Central memory CD4-positive, alpha-beta T cell (primary cell): Measurements from ENCODE around the gene RPL41.
A peak's percentile ranks its signal among the peaks of the same experiment; 100 is the strongest.
"Not testable (repeated sequence)": the region's sequence is repeated elsewhere in the genome, so short reads cannot be mapped to it uniquely, and the experiment has no call there.

ENCODE experiments used
- DNase-seq: peaks from one replicate; pipeline ENCODE4 v3.0.0; 2022

RPL41 gene

DNA sequence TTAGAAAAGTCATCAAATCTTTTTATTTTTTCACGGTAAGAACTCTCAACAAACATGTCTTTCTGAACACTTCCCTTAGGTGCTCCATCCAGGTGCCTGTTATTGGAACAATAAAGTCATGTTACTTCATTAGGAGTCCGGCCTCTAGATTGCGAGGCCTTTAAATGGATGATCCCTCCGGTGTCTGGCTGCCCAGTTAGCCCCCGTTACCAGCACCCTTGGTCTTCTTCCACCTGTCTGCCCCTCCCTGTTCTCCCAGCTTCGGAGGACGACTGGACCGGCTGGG lies 12.7 kb upstream of the RPL41 start:
- DNase-seq = no peak

DNA sequence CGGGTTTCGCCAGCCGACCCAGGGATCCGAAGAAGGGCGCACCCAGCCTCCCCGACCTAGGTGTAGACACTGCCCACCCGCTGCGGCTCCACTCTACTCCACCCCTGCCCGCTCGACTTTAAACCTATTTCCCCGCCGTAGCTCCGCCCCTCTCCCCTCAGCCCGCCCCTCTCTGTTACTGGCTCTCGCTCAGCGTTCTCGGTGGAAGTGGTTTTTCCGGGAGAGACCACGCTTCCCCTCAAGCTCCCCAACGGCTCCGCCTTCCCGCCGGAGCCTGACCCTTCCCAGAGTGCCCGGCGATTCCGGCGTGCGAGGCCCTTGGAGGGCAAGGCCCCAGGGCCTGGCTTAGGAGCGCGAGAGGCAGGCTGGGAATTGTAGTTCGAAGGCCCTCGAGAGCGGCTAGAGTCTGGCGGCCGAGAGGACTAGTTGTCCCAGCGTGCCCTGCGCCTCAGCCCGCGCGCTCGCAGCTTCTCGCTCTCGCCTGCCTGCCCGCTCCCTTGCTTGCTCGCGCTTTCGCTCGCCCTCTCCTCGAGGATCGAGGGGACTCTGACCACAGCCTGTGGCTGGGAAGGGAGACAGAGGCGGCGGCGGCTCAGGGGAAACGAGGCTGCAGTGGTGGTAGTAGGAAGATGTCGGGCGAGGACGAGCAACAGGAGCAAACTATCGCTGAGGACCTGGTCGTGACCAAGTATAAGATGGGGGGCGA lies 12.2 kb upstream of the RPL41 start, which contains the start of gene PA2G4:
PA2G4 (plus strand) TSS at position 451 of the 706 bp plus-strand sequence; CDS start at position 630, 179 bp downstream.
- DNase-seq = peak; percentile 96

DNA sequence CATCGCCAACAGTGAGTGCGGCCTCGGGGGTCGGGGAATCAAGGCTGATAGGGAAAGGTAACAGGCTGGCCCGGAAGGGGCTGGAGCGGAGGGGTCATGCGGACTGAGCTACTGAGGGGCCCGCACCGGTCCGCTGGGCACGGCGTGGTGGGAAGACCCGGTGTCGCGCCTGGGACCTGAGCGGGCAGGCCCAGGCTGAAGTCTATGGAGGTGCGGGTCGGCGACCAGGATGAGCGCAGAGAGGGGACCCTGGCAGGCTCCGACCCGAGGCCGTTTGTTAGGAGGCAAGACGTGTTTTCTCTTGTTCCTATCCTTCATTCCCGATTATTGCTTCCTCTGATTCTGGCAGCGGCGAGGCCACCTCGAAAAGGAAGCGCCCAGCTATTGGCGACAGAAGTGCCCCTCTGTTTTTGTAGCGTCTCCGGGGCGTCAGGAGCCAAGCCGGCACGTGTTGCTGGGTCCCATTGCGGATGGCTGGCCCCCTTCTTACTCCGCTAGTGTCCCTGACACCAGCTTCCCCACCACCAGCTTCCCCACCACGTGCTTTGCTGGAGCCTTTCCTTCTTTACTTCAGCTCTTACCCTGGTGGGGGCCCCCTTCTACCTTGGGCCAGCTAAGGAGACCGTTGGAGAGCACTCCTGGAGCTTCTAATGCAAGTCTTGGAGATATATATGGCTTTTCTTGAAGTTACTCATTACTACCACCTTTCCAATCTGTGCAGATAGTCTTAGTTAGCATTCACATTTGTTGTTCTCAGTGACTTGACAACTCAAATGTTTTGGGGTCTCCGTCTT lies 11.4 kb upstream of the RPL41 start:
- DNase-seq = no peak

DNA sequence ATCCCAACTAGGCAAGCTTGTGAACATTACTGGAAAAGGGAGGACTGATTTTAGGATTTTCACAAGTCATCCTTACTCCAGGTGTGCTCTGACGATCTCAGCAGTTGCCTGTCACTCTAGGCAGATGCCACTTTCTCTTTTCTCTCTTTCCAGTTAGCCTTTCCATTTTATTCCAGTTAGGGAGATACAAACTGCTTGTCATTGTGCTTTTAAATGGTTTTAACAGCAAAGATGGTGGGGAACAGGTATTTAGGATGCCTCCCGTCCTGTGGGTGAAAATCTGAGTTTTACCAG lies 10.9 kb upstream of the RPL41 start:
- no peak for DNase-seq

DNA sequence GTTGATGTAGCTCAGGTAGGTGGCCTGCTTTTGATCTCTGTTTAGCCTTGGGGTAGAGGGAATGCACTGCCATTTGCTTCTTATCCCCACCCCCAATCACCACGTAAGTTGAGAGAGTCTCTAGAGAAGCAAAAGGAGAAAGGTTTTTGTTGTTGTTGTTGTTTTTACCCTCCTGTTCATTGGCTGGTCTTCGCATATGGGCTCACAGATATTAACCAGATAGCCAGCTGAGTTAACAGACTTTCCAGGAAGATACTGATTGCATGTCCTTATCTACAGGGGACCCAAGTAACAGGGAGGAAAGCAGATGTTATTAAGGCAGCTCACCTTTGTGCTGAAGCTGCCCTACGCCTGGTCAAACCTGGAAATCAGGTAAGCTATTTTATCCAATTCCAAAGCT lies 9.2 kb upstream of the RPL41 start:
- no peak for DNase-seq

DNA sequence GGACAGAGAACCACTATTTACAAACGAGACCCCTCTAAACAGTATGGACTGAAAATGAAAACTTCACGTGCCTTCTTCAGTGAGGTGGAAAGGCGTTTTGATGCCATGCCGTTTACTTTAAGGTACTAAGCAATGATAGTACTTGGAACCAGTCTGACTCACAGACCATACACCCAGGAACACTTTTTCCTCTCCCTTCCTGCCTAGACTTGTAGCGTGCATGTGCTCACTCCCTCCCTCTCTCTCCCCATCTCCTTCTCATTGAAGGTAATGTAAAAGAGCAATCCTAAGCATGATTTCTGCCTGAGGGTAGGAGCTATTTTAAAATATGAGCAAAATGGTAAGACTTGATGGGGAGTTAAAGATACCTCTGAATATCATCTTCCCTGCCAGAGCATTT lies 5.9 kb upstream of the RPL41 start:
- DNase-seq = no peak

DNA sequence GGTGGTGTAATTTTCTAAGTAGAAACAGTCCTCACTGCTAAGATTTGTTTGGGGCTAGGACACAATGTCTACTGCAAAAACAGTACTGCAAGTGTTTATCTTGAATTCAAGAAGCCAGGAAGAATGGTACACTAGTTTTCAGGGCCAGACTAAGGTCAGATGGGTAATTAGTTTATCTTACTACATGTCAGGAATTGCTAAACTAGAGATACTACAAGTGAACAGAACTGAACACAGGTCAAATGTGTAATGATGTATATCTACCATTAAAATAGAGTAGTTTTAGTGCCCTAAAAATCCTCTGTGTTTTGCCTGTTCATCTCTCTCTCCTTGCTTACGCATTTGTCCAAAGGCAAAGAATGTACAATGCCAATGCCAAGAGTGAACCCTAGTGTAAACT lies 2.3 kb upstream of the RPL41 start:
- no peak for DNase-seq

DNA sequence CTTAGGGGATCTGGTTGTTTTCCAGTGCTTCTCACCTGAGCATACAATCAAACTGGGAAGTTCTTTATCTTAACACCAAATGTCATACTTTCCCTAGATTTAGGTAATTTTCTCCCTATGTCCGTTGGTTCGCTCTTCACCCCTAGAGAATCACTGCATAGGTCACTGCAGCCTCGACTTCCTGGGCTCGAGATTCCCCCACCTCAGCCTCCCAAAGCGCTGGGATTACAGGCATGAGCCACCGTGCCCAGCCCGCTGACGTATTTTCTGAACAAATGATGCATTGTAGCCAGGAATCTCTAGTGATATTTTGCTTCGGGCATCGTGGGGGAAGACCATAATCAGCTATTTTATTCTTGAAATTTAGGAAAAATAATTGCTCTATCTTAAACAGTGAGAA lies 1.1 kb upstream of the RPL41 start:
- DNase-seq = no peak

DNA sequence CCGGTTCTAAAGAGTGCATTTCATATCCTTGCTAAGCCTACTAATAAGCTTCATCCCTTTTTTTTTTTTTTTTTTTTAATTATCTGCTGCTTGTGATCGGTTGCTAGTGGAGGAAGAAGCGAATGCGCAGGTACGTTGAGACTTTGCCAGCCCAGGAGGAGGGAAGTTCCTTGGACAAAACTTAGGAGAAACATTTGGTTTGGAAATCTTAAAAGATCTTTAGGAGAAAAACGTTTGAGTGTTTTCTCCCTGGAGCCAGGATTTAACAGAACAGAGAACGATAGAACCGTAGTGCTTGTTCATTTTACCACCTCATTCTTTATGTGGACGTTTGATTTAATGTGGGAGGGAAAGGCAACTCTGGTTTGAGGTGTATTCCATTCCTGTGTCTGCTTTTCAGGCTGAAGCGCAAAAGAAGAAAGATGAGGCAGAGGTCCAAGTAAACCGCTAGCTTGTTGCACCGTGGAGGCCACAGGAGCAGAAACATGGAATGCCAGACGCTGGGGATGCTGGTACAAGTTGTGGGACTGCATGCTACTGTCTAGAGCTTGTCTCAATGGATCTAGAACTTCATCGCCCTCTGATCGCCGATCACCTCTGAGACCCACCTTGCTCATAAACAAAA lies 761 bp downstream of the RPL41 start:
- DNase-seq = not testable (repeated sequence)

DNA sequence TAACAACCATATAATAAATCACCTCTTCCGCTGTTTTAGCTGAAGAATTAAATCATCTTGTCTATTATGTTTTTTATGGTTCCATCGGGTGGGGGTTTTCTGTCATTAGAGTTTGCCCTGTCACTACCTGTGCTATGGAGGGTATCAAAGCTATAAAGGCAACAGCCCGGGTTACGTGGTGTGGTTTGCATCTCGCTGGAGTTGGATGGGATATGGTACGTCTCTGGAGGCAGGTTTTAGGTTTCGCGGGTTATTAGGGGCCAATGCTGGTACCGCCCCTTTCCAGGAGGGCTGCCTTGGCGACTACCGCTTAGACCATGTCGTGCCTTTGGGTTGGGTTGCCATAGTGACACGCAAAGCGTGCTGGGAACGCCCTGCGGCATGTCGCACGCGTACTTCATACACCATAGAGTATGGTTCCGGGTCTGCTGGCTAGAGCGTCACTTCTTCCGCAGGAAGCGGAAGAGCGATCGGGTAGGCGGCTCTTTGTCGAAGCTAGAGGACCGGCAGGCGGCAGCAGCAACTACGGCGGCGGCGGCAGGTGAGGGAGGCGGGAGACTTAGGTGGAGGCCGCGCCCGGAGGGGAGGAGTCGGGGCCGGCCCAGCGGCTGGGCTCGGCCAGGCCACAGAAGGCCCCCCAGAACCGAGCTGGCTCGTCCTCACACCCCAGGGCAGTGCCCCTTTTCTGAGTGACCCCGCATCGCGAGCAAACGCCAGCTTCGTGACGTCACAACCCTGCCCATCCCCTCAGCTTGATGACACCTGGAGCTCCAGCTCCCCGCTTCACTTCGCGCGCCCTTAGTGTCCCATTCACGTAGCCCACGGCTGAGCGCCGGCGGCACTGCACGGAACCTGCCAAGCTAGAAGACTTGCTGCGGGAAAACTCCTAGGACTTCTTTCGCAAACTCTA lies 1.6 kb downstream of the RPL41 start, which contains the start of gene ZC3H10:
ZC3H10 (plus strand) TSS at position 489 of the 910 bp plus-strand sequence. CDS start 2,297 bp downstream, outside the sequence.
- DNase-seq = peak; percentile 99

DNA sequence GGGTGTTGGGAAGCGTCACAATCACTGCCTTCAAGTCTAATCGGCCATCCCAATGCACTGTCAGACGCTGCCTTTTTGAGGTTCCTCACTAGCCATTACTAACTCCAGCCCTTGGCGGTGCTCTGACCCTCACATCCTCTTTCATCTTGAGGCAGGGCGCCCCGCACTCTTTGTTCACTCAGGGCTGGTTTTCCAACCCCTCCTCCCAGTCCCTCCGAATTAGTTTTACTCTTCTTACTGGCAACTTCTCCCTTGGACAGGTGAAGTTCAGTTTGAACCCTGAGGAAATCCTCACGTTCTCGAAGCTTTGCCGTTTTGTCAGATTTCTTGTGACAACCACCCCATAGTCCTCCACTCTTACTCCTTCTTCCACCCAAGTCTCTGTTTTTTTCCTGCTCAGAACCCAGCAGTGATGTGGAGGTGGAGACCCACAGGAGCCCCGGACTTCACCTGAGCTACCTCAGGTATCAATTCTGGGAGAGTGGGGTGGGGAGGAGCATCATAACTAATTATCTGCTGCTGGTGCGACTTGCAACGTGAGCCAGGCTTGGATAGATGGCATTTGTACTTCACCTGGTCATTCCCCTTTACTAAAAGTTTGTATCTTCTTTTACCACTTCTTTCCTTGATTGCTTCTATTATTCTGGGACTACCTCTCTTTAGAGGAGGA lies 2.4 kb downstream of the RPL41 start:
- DNase-seq = no peak

DNA sequence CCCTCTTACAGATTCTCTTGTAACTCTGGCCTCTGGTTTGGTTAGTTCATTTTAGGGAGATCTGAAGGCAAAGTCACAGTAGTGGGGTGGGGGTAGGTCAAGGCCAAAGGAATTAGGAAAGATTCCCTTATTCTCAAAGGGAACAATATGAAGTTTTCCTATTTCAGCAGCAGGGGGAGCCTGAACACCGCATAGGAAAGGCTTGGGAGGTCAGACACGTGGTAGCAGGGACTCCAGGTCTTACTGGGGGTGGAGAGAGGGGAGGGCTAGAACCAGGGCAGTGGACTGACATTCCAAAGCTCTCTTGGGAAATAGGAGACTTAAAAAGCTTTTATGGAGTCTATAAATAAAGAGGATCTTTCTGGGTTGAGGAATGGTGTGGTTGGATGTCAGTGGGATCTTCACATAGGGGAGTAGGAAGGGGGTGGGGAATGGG lies 2.9 kb downstream of the RPL41 start:
- DNase-seq = peak; percentile 65

DNA sequence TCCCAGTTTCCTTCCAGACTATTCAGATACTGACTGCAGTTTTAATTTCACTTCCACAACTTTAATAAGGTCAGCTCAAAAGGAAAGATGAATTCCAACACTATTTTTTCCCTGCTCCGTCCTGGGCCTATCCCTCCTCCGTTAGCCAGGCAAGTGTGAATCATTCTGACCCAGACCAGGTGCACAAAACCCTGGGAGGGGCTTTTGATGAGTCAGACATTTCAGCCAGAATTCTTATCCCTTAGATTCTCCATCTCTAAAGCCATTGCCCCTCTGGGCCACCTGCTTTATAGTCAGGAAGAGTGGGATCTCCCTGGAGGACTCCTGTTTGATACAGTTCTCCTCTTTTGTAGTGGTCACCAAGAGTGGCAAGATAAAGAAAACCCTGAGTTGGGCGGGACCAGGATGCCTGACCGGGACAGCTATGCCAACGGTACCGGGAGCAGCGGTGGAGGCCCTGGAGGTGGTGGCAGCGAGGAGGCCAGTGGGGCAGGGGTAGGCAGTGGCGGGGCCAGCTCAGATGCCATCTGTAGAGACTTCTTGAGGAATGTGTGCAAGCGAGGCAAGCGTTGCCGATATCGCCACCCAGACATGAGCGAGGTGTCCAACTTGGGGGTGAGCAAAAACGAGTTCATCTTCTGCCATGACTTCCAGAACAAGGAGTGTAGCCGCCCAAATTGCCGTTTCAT lies 3.9 kb downstream of the RPL41 start:
- DNase-seq = no peak

DNA sequence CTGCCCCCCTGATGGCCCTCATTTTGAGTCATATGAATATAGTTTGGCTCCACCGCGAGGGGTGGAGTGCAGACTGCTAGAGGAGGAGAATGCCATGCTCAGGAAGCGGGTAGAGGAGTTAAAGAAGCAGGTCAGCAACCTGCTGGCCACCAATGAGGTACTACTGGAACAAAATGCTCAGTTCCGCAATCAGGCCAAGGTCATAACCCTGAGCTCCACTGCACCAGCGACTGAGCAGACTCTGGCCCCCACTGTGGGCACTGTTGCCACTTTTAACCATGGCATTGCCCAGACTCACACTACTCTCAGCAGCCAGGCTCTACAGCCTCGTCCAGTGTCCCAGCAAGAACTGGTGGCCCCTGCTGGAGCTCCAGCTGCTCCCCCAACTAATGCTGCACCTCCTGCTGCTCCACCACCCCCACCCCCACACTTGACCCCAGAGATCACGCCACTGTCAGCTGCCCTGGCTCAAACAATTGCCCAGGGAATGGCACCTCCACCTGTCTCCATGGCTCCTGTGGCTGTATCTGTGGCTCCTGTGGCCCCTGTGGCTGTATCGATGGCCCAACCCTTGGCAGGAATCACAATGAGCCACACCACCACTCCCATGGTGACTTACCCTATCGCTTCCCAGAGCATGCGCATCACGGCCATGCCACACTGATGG lies 4.9 kb downstream of the RPL41 start:
- no peak for DNase-seq

DNA sequence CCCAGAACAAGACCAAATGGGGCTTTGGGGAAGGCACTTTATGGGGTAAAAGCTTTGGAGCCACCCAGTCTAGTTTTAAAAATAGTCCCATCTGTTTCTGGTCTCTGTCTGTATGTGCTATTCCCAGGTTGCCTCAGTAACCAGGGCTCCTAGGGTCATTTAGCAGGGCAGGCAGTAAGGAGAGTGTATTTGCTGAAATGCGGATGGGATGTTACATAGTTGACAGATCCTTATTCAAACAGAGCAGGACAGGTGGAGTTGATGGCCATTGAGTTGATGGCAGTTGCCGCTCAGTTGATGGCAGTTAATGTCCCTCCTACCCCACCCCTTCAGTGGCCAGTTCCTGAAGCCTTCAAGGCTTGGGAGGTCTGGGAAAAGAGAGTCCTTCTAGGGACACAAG lies 6.2 kb downstream of the RPL41 start:
- no peak for DNase-seq

DNA sequence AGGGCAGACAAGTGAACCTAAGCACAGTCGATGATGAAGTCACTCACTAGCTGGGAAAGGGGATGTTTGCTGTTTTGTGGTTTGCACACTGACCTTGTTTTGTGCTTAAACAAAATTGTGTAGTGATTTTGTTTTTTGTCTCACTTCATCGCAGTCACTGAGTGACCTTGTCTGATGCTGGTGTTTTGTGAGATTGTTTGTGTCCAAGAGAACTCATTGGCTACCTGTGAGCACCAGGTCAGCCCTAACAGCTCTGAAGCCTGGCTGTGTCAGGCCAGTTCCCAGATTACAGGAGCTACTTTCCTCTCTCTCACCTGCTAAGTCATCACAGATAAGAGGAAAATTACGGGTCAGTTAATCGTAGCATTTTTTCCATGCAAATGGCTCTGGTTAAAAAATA lies 7.7 kb downstream of the RPL41 start:
- DNase-seq = no peak

DNA sequence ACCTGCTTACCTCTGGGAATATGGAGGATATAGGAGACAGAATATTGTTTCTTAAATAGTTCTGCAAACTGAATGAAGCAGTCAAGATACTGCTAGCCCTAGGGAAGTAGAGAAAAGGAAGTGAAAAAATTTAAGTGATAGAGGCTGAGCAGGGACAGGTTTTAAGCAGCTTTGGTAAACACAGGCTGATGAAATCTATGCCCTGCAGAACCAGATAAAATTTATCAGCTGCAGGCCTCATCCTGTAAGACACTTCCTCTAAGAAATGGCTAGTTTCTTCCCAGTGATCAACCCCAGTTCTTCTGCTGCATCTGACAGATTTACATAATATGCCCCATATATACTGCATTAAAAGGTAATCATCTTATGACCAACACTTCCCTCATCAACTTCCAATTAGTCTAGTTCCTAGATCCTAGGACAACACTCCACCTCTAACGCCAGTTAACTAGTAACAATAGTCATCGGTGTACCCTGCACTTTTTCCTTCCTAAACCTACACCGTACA lies 10.4 kb downstream of the RPL41 start:
- no peak for DNase-seq

DNA sequence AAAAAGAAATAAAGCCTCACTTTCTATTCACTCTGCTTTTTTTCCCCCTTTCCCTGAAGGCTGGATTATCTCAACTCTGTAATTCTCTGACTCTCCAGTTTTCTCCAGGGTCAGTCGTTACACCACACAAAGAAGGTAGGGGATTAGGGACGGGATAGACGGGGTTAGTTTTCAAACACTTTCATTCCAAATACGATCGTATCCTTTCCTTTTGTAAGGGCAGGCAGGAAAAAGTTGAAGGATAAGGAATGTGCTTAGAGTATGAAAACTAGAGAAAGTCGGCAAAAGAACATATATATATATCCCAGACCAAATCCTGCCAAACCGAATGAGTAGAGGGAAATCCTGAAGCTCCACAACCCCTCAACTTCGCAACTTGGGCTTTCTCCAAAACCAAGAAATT lies 11.1 kb downstream of the RPL41 start:
- DNase-seq = no peak

DNA sequence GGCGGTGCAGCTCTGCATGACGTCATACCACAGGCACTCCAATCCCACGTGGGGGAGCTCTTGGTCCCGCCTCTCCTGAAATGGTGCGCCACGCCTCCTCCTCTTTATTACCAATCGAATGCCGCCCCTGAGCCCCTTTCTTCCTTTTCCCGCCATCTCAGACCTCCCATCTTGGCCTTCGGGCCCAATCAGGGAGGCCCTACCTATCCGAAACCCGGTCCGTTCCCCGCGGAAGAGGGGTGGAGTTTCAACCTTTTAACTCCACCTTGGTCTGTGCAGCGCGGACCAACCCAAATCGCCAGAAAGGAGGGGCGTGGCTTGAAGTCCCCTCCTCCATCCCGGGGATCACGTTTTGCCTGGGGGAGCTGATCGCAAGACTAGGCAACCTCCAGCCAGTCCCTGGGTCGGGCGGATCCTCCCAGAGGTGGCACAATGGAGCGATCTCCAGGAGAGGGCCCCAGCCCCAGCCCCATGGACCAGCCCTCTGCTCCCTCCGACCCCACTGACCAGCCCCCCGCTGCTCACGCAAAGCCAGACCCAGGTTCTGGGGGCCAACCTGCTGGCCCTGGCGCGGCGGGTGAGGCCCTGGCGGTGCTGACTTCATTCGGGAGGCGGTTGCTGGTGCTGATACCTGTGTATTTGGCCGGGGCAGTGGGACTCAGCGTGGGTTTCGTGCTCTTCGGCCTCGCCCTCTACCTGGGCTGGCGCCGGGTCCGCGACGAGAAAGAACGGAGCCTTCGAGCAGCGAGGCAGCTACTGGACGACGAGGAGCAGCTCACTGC lies 11.6 kb downstream of the RPL41 start, which contains the start of gene ESYT1:
ESYT1 (plus strand) TSS at position 380 of the 782 bp plus-strand sequence; CDS start at position 433, 53 bp downstream.
- DNase-seq = peak; percentile 100

DNA sequence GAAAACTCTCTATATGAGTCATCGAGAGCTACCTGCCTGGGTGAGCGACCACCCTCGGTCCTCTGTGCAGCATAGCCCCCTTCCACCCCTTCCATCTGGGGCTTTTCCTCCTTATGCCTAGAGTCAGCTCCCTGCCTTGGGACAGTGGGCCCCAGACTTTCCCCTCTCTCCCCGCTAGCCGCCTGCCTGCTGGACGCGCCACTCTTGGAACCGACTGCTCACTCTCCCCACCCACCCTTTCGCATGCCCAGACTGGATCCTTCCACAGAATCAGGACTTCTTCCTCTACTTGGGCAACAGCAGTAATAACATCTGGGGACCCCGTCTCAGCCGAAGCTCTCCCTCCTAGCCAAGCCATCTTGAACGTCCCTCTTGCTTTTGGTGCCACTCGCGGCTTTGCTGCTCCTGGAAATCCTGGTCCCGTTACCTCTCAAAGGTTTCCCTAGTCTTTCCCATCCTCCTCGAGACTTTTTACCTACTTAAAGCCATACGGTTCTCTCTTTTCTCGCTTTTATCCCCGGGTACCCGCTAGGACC lies 12.3 kb downstream of the RPL41 start:
- no peak for DNase-seq
